Stimulated activated CD4-positive, alpha-beta T cell treated with anti-CD3 and anti-CD28 coated beads, Interleukin-12 subunit alpha, Interleukin-12 subunit beta, amount 100 ng/mL, for 48 hours (primary cell): ENCODE results near the gene BSN.
A peak's percentile ranks its signal among the peaks of the same experiment; 100 is the strongest.

ENCODE experiments used
- DNase-seq, 3 donors: peaks; one replicate each; pipeline ENCODE4 v3.0.0-alpha.2; 2020; ENCODE audit warnings: low read depth in 2 of 3, low spot score in 1 of 3

Gene BSN

GRCh38 chr3:49711489-49711888 lies 157.2 kb downstream of the BSN start:
- no peak for DNase-seq

DNA sequence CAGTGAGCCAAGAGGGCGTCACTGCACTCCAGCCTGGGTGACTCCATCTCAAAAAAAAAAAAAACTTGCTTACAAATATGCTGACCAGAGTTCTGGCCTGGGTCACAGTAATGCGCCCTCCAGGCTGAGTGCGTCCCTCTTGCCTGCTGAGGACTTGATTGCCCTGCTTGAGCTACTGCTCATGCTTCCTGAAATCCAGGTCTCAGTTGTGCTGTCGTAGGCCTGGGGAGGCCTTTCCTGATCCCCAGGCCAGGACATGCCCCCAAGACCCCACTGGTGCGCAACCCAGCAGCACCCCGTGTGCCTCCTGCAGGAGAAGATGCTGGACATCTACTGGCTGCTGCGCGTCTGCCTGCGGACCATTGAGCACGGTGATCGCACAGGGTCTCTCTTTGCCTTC lies 157.9 kb downstream of the BSN start:
- no peak for DNase-seq

GRCh38 chr3:49712631-49713317 lies 158.5 kb downstream of the BSN start:
- DNase-seq, result no peak

GRCh38 chr3:49713336-49714105 lies 159.2 kb downstream of the BSN start:
- DNase-seq, result no peak

- no peak for DNase-seq
Measured at GRCh38 chr3:49714728-49715550, 160.7 kb downstream of the BSN start.

- no peak for DNase-seq
Measured at GRCh38 chr3:49715611-49716121, 161.4 kb downstream of the BSN start.

- no peak for DNase-seq
Measured at GRCh38 chr3:49716169-49716568, 161.9 kb downstream of the BSN start.

DNA sequence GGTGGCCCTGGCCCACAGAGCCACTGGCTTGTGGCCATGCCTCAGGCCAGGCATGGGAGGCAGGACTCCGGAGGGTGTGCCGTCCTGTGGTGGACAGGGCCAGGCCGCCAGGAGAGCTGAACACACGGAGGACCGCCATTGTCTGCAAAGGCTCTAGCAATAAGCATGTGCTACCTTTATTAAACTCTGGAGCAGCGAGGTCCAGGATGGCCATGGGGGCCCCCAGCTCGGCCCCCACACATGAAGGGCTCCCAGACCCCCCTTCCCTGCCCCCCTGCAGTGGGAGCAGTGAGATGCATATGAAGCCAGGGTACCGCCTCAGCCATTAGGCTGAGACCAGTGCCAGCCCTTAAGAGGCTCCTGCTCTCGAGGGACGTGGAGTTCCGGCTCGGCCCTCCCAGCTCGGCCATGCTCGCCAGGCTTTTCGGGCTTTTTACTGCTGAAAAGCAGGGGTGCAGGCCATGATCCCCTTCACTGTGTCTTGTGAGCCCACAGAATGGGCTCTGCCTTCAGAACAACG lies 162.5 kb downstream of the BSN start:
- no peak for DNase-seq

DNA sequence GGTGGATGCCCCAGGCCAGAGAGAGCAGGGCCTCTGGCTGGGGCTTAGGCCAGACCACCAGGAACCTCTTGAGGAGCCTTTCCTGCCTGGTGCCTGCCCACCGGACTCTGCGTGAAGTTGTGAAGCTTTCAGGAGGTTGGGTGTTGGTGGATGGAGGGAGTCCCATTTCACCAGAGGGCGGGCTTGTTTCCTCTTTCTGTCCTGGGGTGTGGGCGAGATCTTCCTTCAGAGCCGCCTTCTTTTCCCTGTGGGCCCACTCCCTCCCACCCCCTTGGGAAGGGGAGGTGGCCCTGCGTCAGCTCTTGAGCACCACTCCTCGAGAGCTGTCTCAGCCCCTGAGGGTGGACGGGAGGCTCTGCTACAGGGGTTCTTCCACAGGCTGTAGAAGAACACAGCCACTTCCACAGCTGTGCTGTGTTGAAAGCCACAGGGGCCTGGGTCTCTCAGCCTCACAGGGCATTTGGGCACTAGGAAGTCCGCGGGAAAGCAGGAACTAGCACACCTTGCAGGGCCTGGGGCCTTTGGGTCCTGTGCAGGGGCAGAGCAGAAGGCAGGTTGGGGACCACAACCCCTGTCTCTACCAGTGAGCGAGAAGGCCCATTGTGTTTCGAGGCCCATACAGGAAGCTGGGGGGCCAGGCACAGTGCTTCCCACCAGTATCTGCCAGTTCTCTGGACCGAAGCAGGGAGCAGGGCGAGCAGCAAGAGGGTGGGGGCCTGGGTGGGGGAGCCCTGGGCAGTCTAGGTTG lies 163.1 kb downstream of the BSN start:
- no peak for DNase-seq

- no peak for DNase-seq
Measured at GRCh38 chr3:49717959-49718857, 163.9 kb downstream of the BSN start.

GRCh38 chr3:49718858-49719213 lies 164.6 kb downstream of the BSN start:
- no peak for DNase-seq

GRCh38 chr3:49719214-49719884 lies 165.1 kb downstream of the BSN start, which contains the start of gene AMIGO3:
AMIGO3 (minus strand) TSS chr3:49719684; CDS start chr3:49719465, 219 bp downstream.
- DNase-seq, result peak; percentile 82 to 87 (median 83)
